Upper lobe of left lung (tissue), 4 donors: ENCODE results near the gene MDN1.

Experiments
- CTCF ChIP-seq, 6 experiments: fragments of 450-650 bp in 4 of 6; fragments of 200-600 bp in 2 of 6; sonication (generic) in 2 of 6; IDR thresholded peaks; one replicate each; pipeline ENCODE4 v1.5.1; 2016 to 2019; ENCODE audit warnings: antibody characterized with exemption in 6 of 6
- POLR2A ChIP-seq, 4 donors: fragments of 450-650 bp; IDR thresholded peaks; one replicate each; pipeline ENCODE4 v1.5.1; 2016 to 2017; ENCODE audit warnings: antibody characterized with exemption in 4 of 4, mild to moderate bottlenecking in 2 of 4

- TF ChIP-seq CTCF (IDR thresholded peaks at IDR 0.05) = no peak
- no peak for TF ChIP-seq POLR2A (IDR thresholded peaks at IDR 0.05)
Observed at GRCh38 chr6:89644864-89645263, 174.7 kb downstream of the MDN1 start.
